ENCODE data around the gene TEX26.
A peak's percentile ranks its signal among the peaks of the same experiment; 100 is the strongest.
"Not testable (repeated sequence)": the region's sequence is repeated elsewhere in the genome, so short reads cannot be mapped to it uniquely, and the experiment has no call there.

Gene TEX26

GRCh38 chr13:30920162-30920909 lies 12.1 kb upstream of the TEX26 start:
- DNase-seq: no peak

- DNase-seq: no peak
Observed at GRCh38 chr13:30923418-30923817, 9.0 kb upstream of the TEX26 start.

GRCh38 chr13:30924721-30925120 lies 7.7 kb upstream of the TEX26 start:
- no peak for DNase-seq

- no peak for DNase-seq
Observed at GRCh38 chr13:30925429-30925828, 7.0 kb upstream of the TEX26 start.

GRCh38 chr13:30926781-30927180 lies 5.7 kb upstream of the TEX26 start:
- DNase-seq: no peak

- not testable (repeated sequence) for DNase-seq
Observed at GRCh38 chr13:30927188-30927587, 5.3 kb upstream of the TEX26 start.

- no peak for DNase-seq
Observed at GRCh38 chr13:30927595-30927994, 4.9 kb upstream of the TEX26 start.

- no peak for DNase-seq
Observed at GRCh38 chr13:30928978-30929377, 3.5 kb upstream of the TEX26 start.

GRCh38 chr13:30933354-30933670 lies 856 bp downstream of the TEX26 start:
- DNase-seq: no peak

- peak; percentile 7 for DNase-seq
Observed at GRCh38 chr13:30934381-30934780, 1.9 kb downstream of the TEX26 start.

- DNase-seq: no peak
Observed at GRCh38 chr13:30934803-30935202, 2.3 kb downstream of the TEX26 start.

- DNase-seq: no peak
Observed at GRCh38 chr13:30936971-30937370, 4.5 kb downstream of the TEX26 start.

GRCh38 chr13:30943881-30944280 lies 11.4 kb downstream of the TEX26 start:
- no peak for DNase-seq

- no peak for DNase-seq
Observed at GRCh38 chr13:30957258-30957943, 24.9 kb downstream of the TEX26 start.

- no peak for DNase-seq
Observed at GRCh38 chr13:30959678-30960077, 27.2 kb downstream of the TEX26 start.

GRCh38 chr13:30963791-30964190 lies 31.3 kb downstream of the TEX26 start:
- no peak for DNase-seq

GRCh38 chr13:30965380-30965779 lies 32.9 kb downstream of the TEX26 start:
- no peak for DNase-seq

GRCh38 chr13:30966101-30966500 lies 33.6 kb downstream of the TEX26 start:
- no peak for DNase-seq

- no peak for DNase-seq
Observed at GRCh38 chr13:30968846-30969245, 36.4 kb downstream of the TEX26 start.

GRCh38 chr13:30971575-30971974 lies 39.1 kb downstream of the TEX26 start:
- DNase-seq: no peak

- no peak for DNase-seq
Observed at GRCh38 chr13:30972888-30973377, 40.5 kb downstream of the TEX26 start.

GRCh38 chr13:30974350-30974749 lies 41.9 kb downstream of the TEX26 start:
- DNase-seq: no peak

- DNase-seq: no peak
Observed at GRCh38 chr13:30976025-30976424, 43.6 kb downstream of the TEX26 start.
